Forelimb muscle (tissue), 1 donor: ENCODE data around the gene ITGB8. TPM values are rescaled to one million over a fixed set of nuclear protein-coding genes. Genes with fewer than 3 reads are reported as not detected.

Source experiments
- DNase-seq: peaks from one replicate; pipeline ENCODE4 v3.0.0-alpha.2; 2013; ENCODE audit warnings: low read depth
- polyA plus RNA-seq: library from polyadenylated mRNA; unstranded; fragments of 120-200 nt; gene quantifications from one replicate; pipeline ENCODE4 v1.2.1, GENCODE V29; 2013; ENCODE audit not compliant: insufficient read length

The ITGB8 gene
- polyA plus RNA-seq, 1 donor, result 3.9 TPM

- DNase-seq, result no peak
These were observed 22.8 kb upstream of the ITGB8 start for GRCh38 chr7:20307901-20308300.

- no peak for DNase-seq
These were observed 20.4 kb upstream of the ITGB8 start for GRCh38 chr7:20310301-20310700.

GRCh38 chr7:20310963-20311742, 19.5 kb upstream of the ITGB8 start:
- DNase-seq, result no peak

- no peak for DNase-seq
These were observed 19.0 kb upstream of the ITGB8 start for GRCh38 chr7:20311743-20312042.

- no peak for DNase-seq
These were observed 18.1 kb upstream of the ITGB8 start for GRCh38 chr7:20312562-20312961.

- no peak for DNase-seq
These were observed 17.1 kb upstream of the ITGB8 start for GRCh38 chr7:20313626-20314025.

GRCh38 chr7:20314198-20314597, 16.5 kb upstream of the ITGB8 start:
- DNase-seq, result no peak

- DNase-seq, result no peak
These were observed 14.0 kb upstream of the ITGB8 start for GRCh38 chr7:20316706-20317105.

- DNase-seq, result no peak
These were observed 13.3 kb upstream of the ITGB8 start for GRCh38 chr7:20317413-20317812.

- no peak for DNase-seq
These were observed 11.8 kb upstream of the ITGB8 start for GRCh38 chr7:20318933-20319332.

GRCh38 chr7:20320322-20320721, 10.4 kb upstream of the ITGB8 start:
- DNase-seq, result no peak

- DNase-seq, result no peak
These were observed 9.9 kb upstream of the ITGB8 start for GRCh38 chr7:20320786-20321185.

- no peak for DNase-seq
These were observed 7.1 kb upstream of the ITGB8 start for GRCh38 chr7:20323595-20323994.

- DNase-seq, result no peak
These were observed 4.4 kb upstream of the ITGB8 start for GRCh38 chr7:20326342-20326741.

GRCh38 chr7:20327055-20327454, 3.6 kb upstream of the ITGB8 start:
- DNase-seq, result no peak

- no peak for DNase-seq
These were observed 2.7 kb upstream of the ITGB8 start for GRCh38 chr7:20328027-20328426.

GRCh38 chr7:20328692-20329091, 2.0 kb upstream of the ITGB8 start:
- no peak for DNase-seq

- no peak for DNase-seq
These were observed 1.1 kb upstream of the ITGB8 start for GRCh38 chr7:20329389-20330238.

- no peak for DNase-seq
These were observed 519 bp downstream of the ITGB8 start for GRCh38 chr7:20330928-20331909.

GRCh38 chr7:20331910-20332813, 1.5 kb downstream of the ITGB8 start:
- no peak for DNase-seq

GRCh38 chr7:20338285-20338684, 7.6 kb downstream of the ITGB8 start:
- DNase-seq, result no peak
